ENCODE results near the gene MYCL.
"Not testable (repeated sequence)": the region's sequence is repeated elsewhere in the genome, so short reads cannot be mapped to it uniquely, and the experiment has no call there.

The MYCL gene

GRCh38 chr1:39890273-39890672 lies 11.4 kb downstream of the MYCL start:
- DNase-seq (ENCODE audit: low read depth): no peak

GRCh38 chr1:39886757-39887231 lies 14.9 kb downstream of the MYCL start:
- DNase-seq (ENCODE audit: low read depth): no peak

GRCh38 chr1:39885516-39885915 lies 16.2 kb downstream of the MYCL start:
- no peak for DNase-seq (ENCODE audit: low read depth)

- DNase-seq (ENCODE audit: low read depth): no peak
Measured at GRCh38 chr1:39882152-39882551, 19.6 kb downstream of the MYCL start.

GRCh38 chr1:39877980-39878956 lies 23.4 kb downstream of the MYCL start:
- DNase-seq (ENCODE audit: low read depth): no peak

- no peak for DNase-seq (ENCODE audit: low read depth)
Measured at GRCh38 chr1:39877231-39877778, 24.4 kb downstream of the MYCL start.

GRCh38 chr1:39876144-39876543 lies 25.6 kb downstream of the MYCL start:
- no peak for DNase-seq (ENCODE audit: low read depth)

- no peak for DNase-seq (ENCODE audit: low read depth)
Measured at GRCh38 chr1:39872698-39873097, 29.0 kb downstream of the MYCL start.

GRCh38 chr1:39871796-39872195 lies 29.9 kb downstream of the MYCL start:
- no peak for DNase-seq (ENCODE audit: low read depth)

GRCh38 chr1:39871043-39871442 lies 30.7 kb downstream of the MYCL start:
- DNase-seq (ENCODE audit: low read depth): not testable (repeated sequence)

GRCh38 chr1:39869538-39870112 lies 32.1 kb downstream of the MYCL start:
- not testable (repeated sequence) for DNase-seq (ENCODE audit: low read depth)

GRCh38 chr1:39866767-39867166 lies 35.0 kb downstream of the MYCL start:
- DNase-seq (ENCODE audit: low read depth): no peak

- DNase-seq (ENCODE audit: low read depth): no peak
Measured at GRCh38 chr1:39865762-39866161, 36.0 kb downstream of the MYCL start.

GRCh38 chr1:39863177-39863576 lies 38.5 kb downstream of the MYCL start:
- DNase-seq (ENCODE audit: low read depth): no peak

- no peak for DNase-seq (ENCODE audit: low read depth)
Measured at GRCh38 chr1:39861003-39861402, 40.7 kb downstream of the MYCL start.

- no peak for DNase-seq (ENCODE audit: low read depth)
Measured at GRCh38 chr1:39859859-39860812, 41.6 kb downstream of the MYCL start.

GRCh38 chr1:39858315-39858714 lies 43.4 kb downstream of the MYCL start:
- DNase-seq (ENCODE audit: low read depth): no peak

GRCh38 chr1:39857126-39857878 lies 44.4 kb downstream of the MYCL start:
- no peak for DNase-seq (ENCODE audit: low read depth)

- DNase-seq (ENCODE audit: low read depth): no peak
Measured at GRCh38 chr1:39854738-39855137, 47.0 kb downstream of the MYCL start.

GRCh38 chr1:39854314-39854713 lies 47.4 kb downstream of the MYCL start:
- no peak for DNase-seq (ENCODE audit: low read depth)

- no peak for DNase-seq (ENCODE audit: low read depth)
Measured at GRCh38 chr1:39852876-39853275, 48.8 kb downstream of the MYCL start.
